Activated T-helper 1 cell treated with anti-CD3 and anti-CD28 coated beads, Interleukin-2, amount 50 U/mL, for 16 hours (primary cell): ENCODE results near the gene RAB40A.

ENCODE experiments used
- DNase-seq, 2 donors: peaks; one replicate each; pipeline ENCODE4 v3.0.0-alpha.2; 2020; ENCODE audit warnings: low read depth in 1 of 2, low spot score in 1 of 2

RAB40A gene

GRCh38 chrX:103519389-103519788 is at the start of gene RAB40A:
RAB40A (minus strand) TSS chrX:103519489; CDS start chrX:103500756, 18,733 bp downstream.
- DNase-seq, result no peak

- no peak for DNase-seq
These were observed 46.5 kb upstream of the RAB40A start for GRCh38 chrX:103565752-103566151.

- no peak for DNase-seq
These were observed 45.9 kb upstream of the RAB40A start for GRCh38 chrX:103565197-103565596.

- DNase-seq, result no peak
These were observed 43.5 kb upstream of the RAB40A start for GRCh38 chrX:103562801-103563200.

- no peak for DNase-seq
These were observed 41.0 kb upstream of the RAB40A start for GRCh38 chrX:103560256-103560655.

GRCh38 chrX:103556963-103557612 is 37.8 kb upstream of the RAB40A start:
- DNase-seq, result no peak

- DNase-seq, result peak; percentile 5 to 19
These were observed 35.6 kb upstream of the RAB40A start for GRCh38 chrX:103554687-103555424.

GRCh38 chrX:103552236-103552635 is 32.9 kb upstream of the RAB40A start:
- DNase-seq, result no peak

- no peak for DNase-seq
These were observed 31.2 kb upstream of the RAB40A start for GRCh38 chrX:103550415-103551051.

GRCh38 chrX:103549916-103550315 is 30.6 kb upstream of the RAB40A start:
- no peak for DNase-seq

- DNase-seq, result no peak
These were observed 20.9 kb upstream of the RAB40A start for GRCh38 chrX:103540145-103540544.

- no peak for DNase-seq
These were observed 20.4 kb upstream of the RAB40A start for GRCh38 chrX:103539695-103540094.

GRCh38 chrX:103538728-103539127 is 19.4 kb upstream of the RAB40A start:
- DNase-seq, result no peak

GRCh38 chrX:103537871-103538387 is 18.6 kb upstream of the RAB40A start:
- no peak for DNase-seq

GRCh38 chrX:103536732-103537131 is 17.4 kb upstream of the RAB40A start:
- no peak for DNase-seq

GRCh38 chrX:103536071-103536470 is 16.8 kb upstream of the RAB40A start:
- no peak for DNase-seq

- DNase-seq, result no peak
These were observed 15.9 kb upstream of the RAB40A start for GRCh38 chrX:103535206-103535605.

GRCh38 chrX:103533511-103534216 is 14.4 kb upstream of the RAB40A start:
- peak; percentile 39 to 41 for DNase-seq

GRCh38 chrX:103531002-103531401 is 11.7 kb upstream of the RAB40A start:
- no peak for DNase-seq

- no peak for DNase-seq
These were observed 11.3 kb upstream of the RAB40A start for GRCh38 chrX:103530545-103530944.

GRCh38 chrX:103529550-103529949 is 10.3 kb upstream of the RAB40A start:
- no peak for DNase-seq
